Natural killer cell (primary cell): ENCODE results near the gene SOX8. TPM values are rescaled to one million over a fixed set of nuclear protein-coding genes. Genes with fewer than 3 reads are reported as not detected.

Experiments
- ATAC-seq, 3 donors: fragments of 150-1000 bp in 2 of 3; fragments of 200-7000 bp in 1 of 3; cut with Tn5 transposase; 1 replicate in 1 of 3; 2 replicates in 2 of 3; pipeline ENCODE4 v1.10.0; 2021; ENCODE audit warnings: mild to moderate bottlenecking in 2 of 3, moderate library complexity in 2 of 3
- DNase-seq, 2 donors: peaks; one replicate each; pipeline versions ENCODE4 v3.0.0 to v3.0.0-alpha.2; 2013 to 2021; ENCODE audit warnings: mixed read lengths in 1 of 2
- H3K27ac ChIP-seq: one replicate; pipeline ENCODE4 v1.5.1; 2013; ENCODE audit warnings: mild to moderate bottlenecking, low read length
- H3K27me3 ChIP-seq: one replicate; pipeline ENCODE4 v1.6.1; 2013; ENCODE audit warnings: low read length; ENCODE audit not compliant: control insufficient read depth, insufficient read depth
- H3K36me3 ChIP-seq: one replicate; pipeline ENCODE4 v1.6.1; 2013; ENCODE audit warnings: low read length; ENCODE audit not compliant: control insufficient read depth, insufficient read depth
- H3K4me1 ChIP-seq: one replicate; pipeline ENCODE4 v1.6.1; 2013; ENCODE audit warnings: low read length; ENCODE audit not compliant: control insufficient read depth, insufficient read depth
- H3K4me3 ChIP-seq: one replicate; pipeline ENCODE4 v1.5.1; 2013; ENCODE audit warnings: low read length
- H3K9me3 ChIP-seq: one replicate; pipeline ENCODE4 v1.6.1; 2013; ENCODE audit warnings: low read length; ENCODE audit not compliant: control insufficient read depth, insufficient read depth
- H3K27ac Mint-ChIP-seq, 2 donors: one replicate each; pipeline ENCODE4 v1.8.0; 2022; ENCODE audit warnings: mild to moderate bottlenecking in 2 of 2, mixed read lengths in 2 of 2, moderate library complexity in 1 of 2
- H3K27me3 Mint-ChIP-seq, 2 donors: one replicate each; pipeline ENCODE4 v1.8.0; 2022; ENCODE audit warnings: low read depth in 2 of 2, mixed read lengths in 2 of 2
- H3K36me3 Mint-ChIP-seq: one replicate; pipeline ENCODE4 v1.8.0; 2022; ENCODE audit warnings: mixed read lengths
- H3K4me1 Mint-ChIP-seq, 2 donors: one replicate each; pipeline ENCODE4 v1.8.0; 2022; ENCODE audit warnings: mixed read lengths in 2 of 2
- H3K4me3 Mint-ChIP-seq: one replicate; pipeline ENCODE4 v1.8.0; 2022; ENCODE audit warnings: mild to moderate bottlenecking, moderate library complexity, mixed read lengths
- H3K9me3 Mint-ChIP-seq, 2 donors: one replicate each; pipeline ENCODE4 v1.8.0; 2022; ENCODE audit warnings: mixed read lengths in 2 of 2
- CTCF ChIP-seq: fragments of 200-600 bp; IDR thresholded peaks from one replicate; pipeline ENCODE4 v1.8.0; 2022; ENCODE audit warnings: antibody characterized with exemption
- WGBS: methylation state at CpG from one replicate; pipeline ENCODE4 v1.1.7; 2013; ENCODE audit warnings: missing lambda C conversion rate; ENCODE audit not compliant: insufficient coverage; 5-methylcytosine and 5-hydroxymethylcytosine counted together
- intact Hi-C: fragments of 100-400 bp; cut with micrococcal nuclease; formaldehyde crosslinking; loops from one replicate; pipeline ENCODE4 v1.14.2; 2022
- total RNA-seq, 4 donors: library from RNA; stranded (reverse); fragments of 120-200 nt in 1 of 4; gene quantifications; one replicate each; pipeline versions ENCODE4 v1.2.3 to v1.2.4, GENCODE V29; 2013 to 2022

Gene SOX8
- total RNA-seq, 3 donors from 2014 or later (not counting 1 experiment from before 2014, with no cell fraction given), result not detected

DNA sequence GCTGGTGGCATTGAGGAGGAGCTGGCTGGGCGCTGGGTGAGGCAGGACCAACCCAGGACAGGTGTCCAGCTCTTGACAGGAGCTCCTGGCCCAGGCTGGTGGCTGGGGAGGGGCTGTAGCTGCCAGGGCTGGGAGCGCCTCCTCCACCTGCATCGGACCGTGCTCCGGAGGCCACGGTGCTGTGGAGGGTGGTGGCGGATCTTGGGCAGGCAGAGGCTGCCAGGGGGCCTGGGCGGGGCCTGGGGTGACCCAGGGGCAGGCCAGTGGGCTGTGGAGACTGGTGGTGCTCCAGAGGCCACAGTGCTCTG lies 32.0 kb downstream of the SOX8 start:
- Histone ChIP-seq H3K4me1 (no peaks in the 10 kb centered on the region), H3K27ac (no peak overlapping the region), H3K4me3 (no peak overlapping the region), H3K9me3 (no peaks in the 10 kb centered on the region), H3K36me3 (no peaks in the 10 kb centered on the region), H3K27me3 (no peaks in the 10 kb centered on the region)
- H3K36me3 Mint-ChIP-seq, result no peaks in the 10 kb centered on the region
- 86% methylated on average over 8 of the region's 8 CpGs for WGBS
- no peak overlapping the region for H3K4me3 Mint-ChIP-seq
- DNase-seq, result no peak
- intact Hi-C loops, result no loop called here
- H3K9me3 Mint-ChIP-seq, result no peaks in the 10 kb centered on the region
- H3K27me3 Mint-ChIP-seq, result peaks cover 0 to 5% of the 10 kb centered on the region in 2 donors
- H3K27ac Mint-ChIP-seq, result no peak overlapping the region
- ATAC-seq, result no peak
- no peaks in the 10 kb centered on the region for H3K4me1 Mint-ChIP-seq
- TF ChIP-seq CTCF, result no peak

DNA sequence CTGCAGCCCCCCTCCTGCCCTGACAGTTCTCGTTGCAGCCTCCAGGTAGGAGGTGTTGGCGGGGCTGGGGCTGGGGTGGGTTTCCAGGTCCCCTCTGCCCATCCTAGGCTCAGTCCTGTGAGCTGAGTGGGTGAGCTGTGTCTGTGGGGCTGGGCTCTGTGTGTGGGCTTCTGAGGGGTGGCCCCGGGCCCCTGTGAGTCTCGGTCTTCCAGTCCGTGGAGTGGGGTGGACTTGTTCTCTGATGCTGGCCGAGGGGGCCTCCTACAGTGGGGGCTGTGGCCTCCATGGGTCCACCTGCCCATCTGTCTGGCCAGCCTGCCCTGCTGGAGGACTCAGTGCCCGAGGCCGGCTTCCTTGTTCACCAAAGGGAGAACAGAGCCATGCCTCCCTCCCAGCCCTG lies 32.7 kb downstream of the SOX8 start:
- no peak overlapping the region for H3K4me3 Mint-ChIP-seq
- H3K36me3 ChIP-seq, result no peaks in the 10 kb centered on the region
- 79% methylated on average over 8 of the region's 8 CpGs for WGBS

GRCh38 chr16:1014771-1015495 lies 33.4 kb downstream of the SOX8 start:
- Histone ChIP-seq H3K4me1 (no peaks in the 10 kb centered on the region), H3K4me3 (no peak overlapping the region), H3K36me3 (no peaks in the 10 kb centered on the region), H3K27ac (no peak overlapping the region), H3K27me3 (no peaks in the 10 kb centered on the region), H3K9me3 (no peaks in the 10 kb centered on the region)
- Mint-ChIP-seq H3K9me3 (no peaks in the 10 kb centered on the region), H3K27ac (no peak overlapping the region), H3K27me3 (peaks cover 0 to 5% of the 10 kb centered on the region in 2 donors), H3K36me3 (no peaks in the 10 kb centered on the region), H3K4me3 (no peak overlapping the region), H3K4me1 (no peaks in the 10 kb centered on the region)
- no peak for TF ChIP-seq CTCF
- no peak for DNase-seq
- WGBS, result 91% methylated on average over 22 of the region's 22 CpGs
- no peak for ATAC-seq
- intact Hi-C loops, result no loop called here

More for the DNA sequence above, 32.7 kb downstream of the SOX8 start:
- Histone ChIP-seq H3K4me1 (no peaks in the 10 kb centered on the region), H3K9me3 (no peaks in the 10 kb centered on the region), H3K4me3 (no peak overlapping the region), H3K27ac (no peak overlapping the region), H3K27me3 (no peaks in the 10 kb centered on the region)
- Mint-ChIP-seq H3K9me3 (no peaks in the 10 kb centered on the region), H3K27ac (no peak overlapping the region), H3K36me3 (no peaks in the 10 kb centered on the region), H3K27me3 (peaks cover 0 to 5% of the 10 kb centered on the region in 2 donors), H3K4me1 (no peaks in the 10 kb centered on the region)
- intact Hi-C loops, result no loop called here
- no peak for TF ChIP-seq CTCF
- DNase-seq, result no peak
- ATAC-seq, result no peak
